COR-L47 (cell line): Measurements from ENCODE around the gene TECPR2.
A peak's percentile ranks its signal among the peaks of the same experiment; 100 is the strongest.
"Not testable (repeated sequence)": the region's sequence is repeated elsewhere in the genome, so short reads cannot be mapped to it uniquely, and the experiment has no call there.

Experiments
- DNase-seq: peaks from one replicate; lab custom pipeline; 2025; lab: John Stamatoyannopoulos, UW

The TECPR2 gene

GRCh38 chr14:102333795-102334705, 28.7 kb upstream of the TECPR2 start:
- no peak for DNase-seq

- DNase-seq, result no peak
Observed at GRCh38 chr14:102335163-102335562, 27.6 kb upstream of the TECPR2 start.

GRCh38 chr14:102338724-102339123, 24.0 kb upstream of the TECPR2 start:
- no peak for DNase-seq

- no peak for DNase-seq
Observed at GRCh38 chr14:102341566-102341965, 21.2 kb upstream of the TECPR2 start.

- DNase-seq, result no peak
Observed at GRCh38 chr14:102342238-102342637, 20.5 kb upstream of the TECPR2 start.

- no peak for DNase-seq
Observed at GRCh38 chr14:102344084-102344483, 18.7 kb upstream of the TECPR2 start.

- DNase-seq, result no peak
Observed at GRCh38 chr14:102344485-102344884, 18.3 kb upstream of the TECPR2 start.

- no peak for DNase-seq
Observed at GRCh38 chr14:102345232-102345631, 17.5 kb upstream of the TECPR2 start.

GRCh38 chr14:102346645-102347044, 16.1 kb upstream of the TECPR2 start:
- no peak for DNase-seq

GRCh38 chr14:102348376-102348775, 14.4 kb upstream of the TECPR2 start:
- DNase-seq, result no peak

GRCh38 chr14:102351023-102351422, 11.7 kb upstream of the TECPR2 start:
- no peak for DNase-seq

GRCh38 chr14:102351593-102351992, 11.1 kb upstream of the TECPR2 start:
- DNase-seq, result not testable (repeated sequence)

- DNase-seq, result no peak
Observed at GRCh38 chr14:102352213-102352612, 10.5 kb upstream of the TECPR2 start.

GRCh38 chr14:102353126-102353619, 9.6 kb upstream of the TECPR2 start:
- no peak for DNase-seq

- no peak for DNase-seq
Observed at GRCh38 chr14:102356280-102356679, 6.5 kb upstream of the TECPR2 start.

- DNase-seq, result no peak
Observed at GRCh38 chr14:102359341-102359740, 3.4 kb upstream of the TECPR2 start.

GRCh38 chr14:102360388-102360787, 2.4 kb upstream of the TECPR2 start:
- DNase-seq, result no peak

- no peak for DNase-seq
Observed at GRCh38 chr14:102362084-102362483, 657 bp upstream of the TECPR2 start.

GRCh38 chr14:102363182-102363943, 622 bp downstream of the TECPR2 start:
- peak; percentile 63 for DNase-seq

- no peak for DNase-seq
Observed at GRCh38 chr14:102370305-102370809, 7.6 kb downstream of the TECPR2 start.

- DNase-seq, result no peak
Observed at GRCh38 chr14:102371361-102371760, 8.6 kb downstream of the TECPR2 start.

- no peak for DNase-seq
Observed at GRCh38 chr14:102373110-102373509, 10.4 kb downstream of the TECPR2 start.

GRCh38 chr14:102374264-102374663, 11.5 kb downstream of the TECPR2 start:
- DNase-seq, result no peak
